Bronchial epithelial cell (primary cell): ENCODE results near the gene ZNF414. TPM values are rescaled to one million over a fixed set of nuclear protein-coding genes. Genes with fewer than 3 reads are reported as not detected.

Experiments
- DNase-seq: peaks from one replicate; pipeline ENCODE4 v3.0.0-alpha.2; 2010; ENCODE audit warnings: low read depth
- FAIRE-seq: peaks from 2 replicates; lab custom pipeline; 2011; peaks lifted over from hg19 to GRCh38; lab: Jason Lieb, UNC
- H3K27me3 ChIP-seq: 2 replicates; pipeline ENCODE4 v1.5.1; 2011; ENCODE audit warnings: low read length; ENCODE audit not compliant: control insufficient read depth, insufficient read depth
- H3K36me3 ChIP-seq: 2 replicates; pipeline ENCODE4 v1.5.1; 2011; ENCODE audit warnings: low read length; ENCODE audit not compliant: control insufficient read depth, insufficient read depth
- H3K4me3 ChIP-seq: 2 replicates; pipeline ENCODE4 v1.5.1; 2011; ENCODE audit warnings: mild to moderate bottlenecking, low read depth, low read length, control low read depth
- total RNA-seq: library from RNA; depleted of rRNA; stranded (reverse); fragments of >200 nt; gene quantifications from 2 replicates; pipeline ENCODE4 v1.2.1, GENCODE V29; 2014
- TF ChIP-seq, protein P1 (sequence below): IDR thresholded peaks from 2 replicates; pipeline ENCODE4 v1.5.1; 2011; ENCODE audit warnings: mild to moderate bottlenecking, moderate library complexity, low read length, control low read depth, inconsistent platforms; ENCODE audit not compliant: insufficient read depth, severe bottlenecking

Gene ZNF414
- total RNA-seq, 1 donor from 2014 or later, result 3.4 TPM

DNA sequence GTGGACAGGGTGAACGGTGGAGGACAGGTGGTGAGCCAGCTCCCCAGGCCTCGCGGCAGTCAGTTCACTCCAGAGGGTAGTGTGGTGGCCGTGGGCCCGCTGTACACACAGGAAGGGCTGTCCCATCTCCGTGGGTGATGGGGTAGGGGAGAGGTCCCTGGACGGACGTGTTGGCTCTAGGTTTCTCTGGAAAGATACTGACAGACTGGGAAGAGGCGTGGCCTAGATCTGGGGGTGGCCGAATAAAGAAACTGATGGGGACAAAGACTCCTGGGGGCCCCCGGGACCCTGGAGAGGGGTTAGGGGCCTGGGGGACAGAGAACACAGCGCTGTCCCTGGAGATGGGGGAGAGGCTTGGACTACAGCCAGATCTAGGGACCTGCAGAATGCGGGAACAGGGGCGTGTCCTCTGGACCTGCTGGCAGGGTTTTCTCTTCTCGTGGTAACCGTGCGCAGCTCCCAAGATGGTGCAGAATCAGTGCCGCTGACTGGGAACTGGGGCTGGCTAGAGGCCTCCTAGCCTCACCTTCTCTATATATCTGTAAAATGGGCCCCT, 7.5 kb downstream of the ZNF414 start:
- FAIRE-seq (no peak), DNase-seq (no peak)
- Histone ChIP-seq H3K36me3 (peaks cover 2% of the 10 kb centered on the region), H3K4me3 (no peak overlapping the region), H3K27me3 (no peaks in the 10 kb centered on the region)
- TF ChIP-seq, protein P1, sequence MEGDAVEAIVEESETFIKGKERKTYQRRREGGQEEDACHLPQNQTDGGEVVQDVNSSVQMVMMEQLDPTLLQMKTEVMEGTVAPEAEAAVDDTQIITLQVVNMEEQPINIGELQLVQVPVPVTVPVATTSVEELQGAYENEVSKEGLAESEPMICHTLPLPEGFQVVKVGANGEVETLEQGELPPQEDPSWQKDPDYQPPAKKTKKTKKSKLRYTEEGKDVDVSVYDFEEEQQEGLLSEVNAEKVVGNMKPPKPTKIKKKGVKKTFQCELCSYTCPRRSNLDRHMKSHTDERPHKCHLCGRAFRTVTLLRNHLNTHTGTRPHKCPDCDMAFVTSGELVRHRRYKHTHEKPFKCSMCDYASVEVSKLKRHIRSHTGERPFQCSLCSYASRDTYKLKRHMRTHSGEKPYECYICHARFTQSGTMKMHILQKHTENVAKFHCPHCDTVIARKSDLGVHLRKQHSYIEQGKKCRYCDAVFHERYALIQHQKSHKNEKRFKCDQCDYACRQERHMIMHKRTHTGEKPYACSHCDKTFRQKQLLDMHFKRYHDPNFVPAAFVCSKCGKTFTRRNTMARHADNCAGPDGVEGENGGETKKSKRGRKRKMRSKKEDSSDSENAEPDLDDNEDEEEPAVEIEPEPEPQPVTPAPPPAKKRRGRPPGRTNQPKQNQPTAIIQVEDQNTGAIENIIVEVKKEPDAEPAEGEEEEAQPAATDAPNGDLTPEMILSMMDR, result no peak

DNA sequence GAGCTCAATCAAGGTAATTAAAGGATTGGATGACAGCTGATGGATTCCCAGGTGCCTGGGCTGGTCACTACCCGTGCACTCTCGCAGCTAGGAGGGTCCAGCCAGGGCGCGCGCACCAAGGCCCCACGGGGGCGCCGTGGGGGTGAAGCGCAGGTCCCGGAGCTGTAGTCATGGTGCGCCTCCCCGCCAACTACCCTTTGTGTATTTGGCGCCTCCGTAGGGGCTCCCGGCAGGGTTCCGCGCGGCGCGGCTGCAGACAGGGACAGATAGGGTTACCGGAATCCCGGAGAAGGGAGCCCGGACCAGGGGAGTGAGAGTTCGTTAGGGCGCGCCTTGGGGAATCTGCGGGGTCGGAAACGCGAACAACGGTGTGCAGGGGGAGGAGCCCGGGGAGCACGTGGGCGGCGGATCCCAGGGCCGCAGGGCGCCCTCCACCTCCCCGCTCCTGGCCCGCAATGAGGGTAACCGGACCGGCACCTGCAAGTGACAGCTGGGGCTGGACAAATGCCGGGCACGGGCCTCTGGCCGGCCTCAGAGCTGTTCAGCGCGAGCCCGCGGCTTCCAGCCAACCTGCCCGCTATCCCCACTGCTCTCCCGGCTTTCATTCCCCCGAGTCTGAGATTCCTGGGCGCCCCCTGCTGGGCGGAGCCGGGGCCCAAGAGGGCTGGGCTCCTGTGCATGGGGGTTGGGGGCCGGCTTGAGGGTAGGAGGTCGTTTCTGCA, 8.1 kb downstream of the ZNF414 start:
- TF ChIP-seq, protein P1, result peak; percentile 91
- FAIRE-seq (no peak), DNase-seq (peak; percentile 41)
- H3K4me3 ChIP-seq, result peak overlapping the region; percentile 45
- no peaks in the 10 kb centered on the region for H3K27me3 ChIP-seq
- H3K36me3 ChIP-seq, result no peaks in the 10 kb centered on the region

DNA sequence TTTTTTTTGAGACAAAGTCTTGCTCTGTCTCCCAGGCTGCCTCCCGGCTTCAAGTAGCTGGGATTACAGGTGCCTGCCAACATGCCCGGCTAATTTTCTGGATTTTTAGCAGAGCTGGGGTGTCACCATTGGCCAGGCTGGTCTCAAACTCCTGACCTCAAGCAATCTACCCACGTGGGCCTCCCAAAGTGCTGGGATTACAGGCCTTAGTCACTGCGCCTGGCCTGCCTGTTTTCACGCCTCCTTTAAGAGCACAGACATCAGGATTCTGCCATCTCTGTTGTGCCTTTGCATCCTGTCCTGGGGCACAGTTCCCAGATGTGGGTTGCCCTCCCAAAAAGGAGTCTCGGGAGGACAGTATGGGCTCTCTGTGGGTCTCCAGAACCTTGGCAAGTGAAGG, 9.0 kb downstream of the ZNF414 start:
- Histone ChIP-seq H3K27me3 (no peaks in the 10 kb centered on the region), H3K4me3 (no peak overlapping the region), H3K36me3 (no peaks in the 10 kb centered on the region)
- DNase-seq (no peak), FAIRE-seq (no peak)
- TF ChIP-seq, protein P1, result no peak

DNA sequence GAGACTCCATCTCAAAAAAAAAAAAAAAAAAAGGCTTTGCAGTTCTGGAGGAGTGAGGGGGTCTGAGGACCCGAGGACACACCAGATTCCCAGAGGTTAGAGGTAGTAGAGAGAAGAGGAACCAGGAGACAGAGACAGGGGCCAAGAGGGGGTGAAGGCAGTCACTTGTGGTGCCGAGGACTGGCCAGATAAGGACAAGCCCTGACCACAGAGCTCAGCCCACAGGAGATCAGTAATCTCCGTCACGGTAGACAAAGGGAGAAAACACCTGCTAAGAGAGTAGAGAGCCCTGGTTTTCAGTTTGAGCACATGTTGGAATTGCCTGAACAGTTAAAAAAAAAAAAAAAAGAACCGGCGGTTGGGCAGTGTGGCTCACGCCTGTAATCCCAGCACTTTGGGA, 9.8 kb downstream of the ZNF414 start:
- FAIRE-seq, result no peak
- no peaks in the 10 kb centered on the region for H3K27me3 ChIP-seq
- H3K4me3 ChIP-seq, result no peak overlapping the region
- no peak for DNase-seq
- no peaks in the 10 kb centered on the region for H3K36me3 ChIP-seq
- TF ChIP-seq, protein P1, result no peak

DNA sequence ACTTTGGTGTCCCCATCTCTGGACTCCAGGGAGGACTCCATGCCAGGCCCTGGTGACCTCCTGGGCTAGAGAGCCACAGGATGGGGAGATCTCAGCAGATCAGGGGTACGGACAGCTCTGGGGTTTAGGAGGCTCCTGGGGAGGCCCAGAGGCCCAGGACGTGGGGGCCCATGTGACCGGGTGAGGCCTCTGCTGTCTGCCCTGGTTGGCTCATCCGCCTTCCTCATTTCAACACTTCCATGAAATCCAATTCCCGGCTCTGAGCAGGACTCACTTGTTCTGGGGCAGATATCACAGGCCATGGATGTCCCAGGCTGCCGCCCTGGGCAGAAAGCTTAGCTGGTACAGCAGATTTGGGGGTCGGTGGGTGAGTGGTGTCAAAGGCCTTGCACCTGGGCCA, 10.5 kb downstream of the ZNF414 start:
- DNase-seq (no peak), FAIRE-seq (no peak)
- H3K36me3 ChIP-seq, result no peaks in the 10 kb centered on the region
- H3K4me3 ChIP-seq, result no peak overlapping the region
- no peaks in the 10 kb centered on the region for H3K27me3 ChIP-seq
- TF ChIP-seq, protein P1, result no peak
